Endothelial cell of umbilical vein (primary cell): ENCODE measurements around the gene DIP2C. TPM values are rescaled to one million over a fixed set of nuclear protein-coding genes. Genes with fewer than 3 reads are reported as not detected.

Experiments used
- BruUV-seq: library from RNA; stranded (reverse); fragments of 400-500 nt; replicated peaks from 2 replicates; lab custom pipeline; 2021; lab: Mats Ljungman, UMichigan
- CTCF ChIA-PET: fragments of 300-600, 350-600 bp; sonication (Branson Sonifier 250); formaldehyde crosslinking; loops from one replicate; lab custom pipeline; 2021; ENCODE audit warnings: antibody characterized with exemption, inconsistent platforms; lab: Charles Lee
- POLR2A ChIA-PET: fragments of 300-600, 350-600 bp; sonication (Branson Sonifier 250); formaldehyde crosslinking; loops from one replicate; lab custom pipeline; 2021; ENCODE audit warnings: antibody characterized with exemption, inconsistent platforms; lab: Charles Lee
- DNase-seq: peaks from one replicate; pipeline ENCODE4 v3.0.0-alpha.2; 2011; ENCODE audit warnings: low read depth, low spot score
- FAIRE-seq: peaks from 2 replicates; lab custom pipeline; 2011; peaks lifted over from hg19 to GRCh38; lab: Jason Lieb, UNC
- H2AFZ ChIP-seq: 2 replicates; pipeline ENCODE4 v1.6.0; 2012; ENCODE audit warnings: low read depth, low read length, control low read depth, inconsistent platforms
- H3K27ac ChIP-seq: 2 replicates; pipeline ENCODE4 v1.5.1; 2011; ENCODE audit warnings: low read depth, mild to moderate bottlenecking, control low read depth, low read length, moderate library complexity; ENCODE audit not compliant: insufficient read depth
- H3K27me3 ChIP-seq, 2 experiments: 2 replicates each; pipeline versions ENCODE4 v1.6.0 to v1.6.1; 2011; ENCODE audit warnings: low read length in 2 of 2, mixed read lengths in 1 of 2; ENCODE audit not compliant: control insufficient read depth in 2 of 2, insufficient read depth in 2 of 2
- H3K36me3 ChIP-seq, 2 experiments: 2 replicates in 1 of 2; 3 replicates in 1 of 2; pipeline ENCODE4 v1.5.1; 2011; ENCODE audit warnings: low read length in 2 of 2, mild to moderate bottlenecking in 1 of 2, moderate library complexity in 1 of 2; ENCODE audit not compliant: control insufficient read depth in 2 of 2, insufficient read depth in 2 of 2; ENCODE audit errors: extremely low read depth in 1 of 2
- H3K4me1 ChIP-seq: 3 replicates; pipeline ENCODE4 v1.5.1; 2011; ENCODE audit warnings: mild to moderate bottlenecking, low read length; ENCODE audit not compliant: control insufficient read depth, insufficient read depth; ENCODE audit errors: extremely low read depth
- H3K4me2 ChIP-seq: 2 replicates; pipeline ENCODE4 v1.6.1; 2011; ENCODE audit warnings: low read length, control low read depth, mixed read lengths; ENCODE audit not compliant: insufficient read depth
- H3K4me3 ChIP-seq, 3 experiments: fragments of 200-600 bp in 1 of 3; sonication (generic), shearing (Covaris generic) in 1 of 3; replicated peaks in 1 of 3; 2 replicates each; pipeline ENCODE4 v1.5.1; 2011 to 2016; ENCODE audit warnings: control low read depth in 3 of 3, low read length in 3 of 3, mild to moderate bottlenecking in 2 of 3, inconsistent platforms in 1 of 3, low read depth in 1 of 3, moderate library complexity in 1 of 3; ENCODE audit not compliant: insufficient read depth in 1 of 3
- H3K79me2 ChIP-seq: 2 replicates; pipeline ENCODE4 v1.6.0; 2012; ENCODE audit warnings: low read length, inconsistent platforms; ENCODE audit not compliant: control insufficient read depth, insufficient read depth
- H3K9ac ChIP-seq: replicated peaks from 2 replicates; pipeline ENCODE3; 2011; ENCODE audit warnings: low read length, control low read depth; ENCODE audit not compliant: insufficient read depth; ENCODE audit errors: extremely low read depth
- H3K9me1 ChIP-seq: replicated peaks from 3 replicates; pipeline ENCODE4 v1.6.0; 2011; ENCODE audit warnings: mild to moderate bottlenecking, low read length; ENCODE audit not compliant: control insufficient read depth, insufficient read depth; ENCODE audit errors: extremely low read depth
- H3K9me3 ChIP-seq: replicated peaks from 2 replicates; pipeline ENCODE4 v1.5.1; 2012; ENCODE audit warnings: low read length, inconsistent platforms; ENCODE audit not compliant: control insufficient read depth, insufficient read depth
- H4K20me1 ChIP-seq: replicated peaks from 2 replicates; pipeline ENCODE3; 2011; ENCODE audit warnings: mild to moderate bottlenecking, low read length; ENCODE audit not compliant: control insufficient read depth, insufficient read depth; ENCODE audit errors: extremely low read depth
- CTCF ChIP-seq, 2 donors: IDR thresholded peaks; 1 replicate in 1 of 2; 2 replicates in 1 of 2; pipeline ENCODE4 v1.5.1; 2011; ENCODE audit warnings: low read length in 2 of 2, mild to moderate bottlenecking in 2 of 2, moderate library complexity in 2 of 2, control low read depth in 1 of 2, inconsistent platforms in 1 of 2, low read depth in 1 of 2; ENCODE audit not compliant: insufficient read depth in 1 of 2; ENCODE audit errors: extremely low read depth in 1 of 2
- EZH2 ChIP-seq: IDR thresholded peaks from 2 replicates; pipeline ENCODE4 v1.6.1; 2012; ENCODE audit warnings: borderline replicate concordance, low read depth, mild to moderate bottlenecking, moderate library complexity, low read length, inconsistent platforms; ENCODE audit not compliant: severe bottlenecking
- FOS ChIP-seq: IDR thresholded peaks from 2 replicates; pipeline ENCODE4 v1.6.1; 2011; ENCODE audit warnings: mild to moderate bottlenecking, low read length, moderate library complexity, borderline replicate concordance; ENCODE audit not compliant: insufficient read depth
- GATA2 ChIP-seq: IDR thresholded peaks from 2 replicates; pipeline ENCODE4 v1.7.0; 2011; ENCODE audit warnings: low read depth, mild to moderate bottlenecking, moderate library complexity, mixed read lengths, low read length; ENCODE audit not compliant: insufficient read length, insufficient read depth
- JUN ChIP-seq: IDR thresholded peaks from 2 replicates; pipeline ENCODE4 v1.6.1; 2011; ENCODE audit warnings: borderline replicate concordance, low read depth; ENCODE audit not compliant: insufficient read length, insufficient read depth
- MAX ChIP-seq: IDR thresholded peaks from 2 replicates; pipeline ENCODE4 v1.6.1; 2011; ENCODE audit not compliant: insufficient read depth, insufficient read length
- MYC ChIP-seq: IDR thresholded peaks from one replicate; pipeline ENCODE4 v1.6.1; 2011; ENCODE audit warnings: mild to moderate bottlenecking, low read depth, low read length
- POLR2A ChIP-seq: IDR thresholded peaks from 2 replicates; pipeline ENCODE4 v1.6.1; 2012; ENCODE audit warnings: low read depth, mild to moderate bottlenecking, control low read depth, low read length
- POLR2AphosphoS5 ChIP-seq: IDR thresholded peaks from 2 replicates; pipeline ENCODE4 v1.6.1; 2012; ENCODE audit warnings: low read depth, mild to moderate bottlenecking, control low read depth, low read length, moderate library complexity; ENCODE audit not compliant: insufficient read depth
- dilution Hi-C: fragments of 300-500 bp; cut with MboI; formaldehyde crosslinking; loops from one replicate; pipeline ENCODE4 v1.15.0; 2019; ENCODE audit warnings: low sequenced_read_pairs; ENCODE audit not compliant: extremely low pct_ligation_motif_present
- intact Hi-C: fragments of 100-400 bp; cut with micrococcal nuclease; formaldehyde crosslinking; loops from one replicate; pipeline ENCODE4 v1.10.0; 2022
- polyA plus RNA-seq, 4 experiments: library from polyadenylated mRNA; depleted of rRNA in 3 of 4; stranded (reverse) in 3 of 4; unstranded in 1 of 4; fragments of >200 nt; gene quantifications; 2 replicates each; pipeline versions ENCODE4 v1.2.1 to v1.2.3, GENCODE V29; 2011 to 2012; ENCODE audit warnings: missing spikeins in 1 of 4
- total RNA-seq: library from RNA; stranded (reverse); gene quantifications from 2 replicates; pipeline ENCODE4 v1.2.3, GENCODE V29; 2021

The DIP2C gene
- total and polyA plus RNA-seq, 2 donors (not counting 3 experiments of a cell fraction or from before 2014, with no cell fraction given) = 3.6 to 10.7 TPM

GRCh38 chr10:489330-489729 lies 200.1 kb downstream of the DIP2C start:
- no peak for FAIRE-seq
- DNase-seq = no peak
- H3K9ac ChIP-seq = no peak overlapping the region
- no peak overlapping the region for H3K27ac ChIP-seq
- no peaks in the 10 kb centered on the region for H3K9me1 ChIP-seq
- CTCF ChIA-PET = no interaction called here
- H3K4me3 ChIP-seq = no peak overlapping the region
- TF ChIP-seq JUN (no peak), GATA2 (no peak), POLR2A (no peak)
- H3K79me2 ChIP-seq = no peaks in the 10 kb centered on the region
- dilution Hi-C loops = no loop called here
- no peaks in the 10 kb centered on the region for H3K27me3 ChIP-seq
- POLR2A ChIA-PET = no interaction called here
- no peaks in the 10 kb centered on the region for H3K36me3 ChIP-seq
- H4K20me1 ChIP-seq = no peaks in the 10 kb centered on the region
- intact Hi-C loops = no loop called here
- H3K4me2 ChIP-seq = no peak overlapping the region
- peaks cover 8% of the 10 kb centered on the region for H3K4me1 ChIP-seq
- H2AFZ ChIP-seq = no peak overlapping the region
- H3K9me3 ChIP-seq = no peaks in the 10 kb centered on the region
- BruUV-seq = no TSS peak

- peaks cover 8% of the 10 kb centered on the region for H3K4me1 ChIP-seq
- CTCF ChIA-PET = no interaction called here
- DNase-seq = no peak
- intact Hi-C loops (no loop called here), dilution Hi-C loops (no loop called here)
- no peak overlapping the region for H3K9ac ChIP-seq
- H3K36me3 ChIP-seq = no peaks in the 10 kb centered on the region
- H3K4me3 ChIP-seq = no peak overlapping the region
- no peaks in the 10 kb centered on the region for H3K27me3 ChIP-seq
- no peaks in the 10 kb centered on the region for H3K9me3 ChIP-seq
- FAIRE-seq = no peak
- no peak for TF ChIP-seq FOS
- no peak for TF ChIP-seq CTCF (IDR thresholded peaks at IDR 0.05; ENCODE audit: extremely low read depth in 1 of 2, insufficient read depth in 1 of 2, low read depth in 1 of 2, low read length in 2 of 2)
- no peak for TF ChIP-seq GATA2
- TF ChIP-seq MYC = no peak
- no peak for TF ChIP-seq MAX
- no peak for TF ChIP-seq EZH2
- no peak for TF ChIP-seq POLR2AphosphoS5
- no peak for TF ChIP-seq JUN
- no peak for TF ChIP-seq POLR2A
- H3K79me2 ChIP-seq = no peaks in the 10 kb centered on the region
- POLR2A ChIA-PET = no interaction called here
- no peaks in the 10 kb centered on the region for H4K20me1 ChIP-seq
- H3K4me2 ChIP-seq = no peak overlapping the region
- H3K9me1 ChIP-seq = no peaks in the 10 kb centered on the region
- H3K27ac ChIP-seq = no peak overlapping the region
- H2AFZ ChIP-seq = no peak overlapping the region
- BruUV-seq = no TSS peak
These were observed 200.6 kb downstream of the DIP2C start for GRCh38 chr10:488933-489215.
